Rectal smooth muscle tissue (tissue), 1 donor: ENCODE measurements around the gene HOXD1.

Experiments used
- H3K27ac ChIP-seq: one replicate; pipeline ENCODE4 v1.7.0; 2013; ENCODE audit warnings: low read depth, low read length, inconsistent platforms
- H3K27me3 ChIP-seq: one replicate; pipeline ENCODE4 v1.7.0; 2013; ENCODE audit warnings: low read length; ENCODE audit not compliant: control insufficient read depth, insufficient read depth
- H3K36me3 ChIP-seq: one replicate; pipeline ENCODE4 v1.7.0; 2013; ENCODE audit warnings: low read length; ENCODE audit not compliant: control insufficient read depth, insufficient read depth
- H3K4me1 ChIP-seq: one replicate; pipeline ENCODE4 v1.7.0; 2013; ENCODE audit warnings: low read length; ENCODE audit not compliant: control insufficient read depth, insufficient read depth
- H3K4me3 ChIP-seq: one replicate; pipeline ENCODE4 v1.7.0; 2013; ENCODE audit warnings: low read length
- H3K9ac ChIP-seq: one replicate; pipeline ENCODE4 v1.7.0; 2013; ENCODE audit warnings: low read length

Gene HOXD1

DNA sequence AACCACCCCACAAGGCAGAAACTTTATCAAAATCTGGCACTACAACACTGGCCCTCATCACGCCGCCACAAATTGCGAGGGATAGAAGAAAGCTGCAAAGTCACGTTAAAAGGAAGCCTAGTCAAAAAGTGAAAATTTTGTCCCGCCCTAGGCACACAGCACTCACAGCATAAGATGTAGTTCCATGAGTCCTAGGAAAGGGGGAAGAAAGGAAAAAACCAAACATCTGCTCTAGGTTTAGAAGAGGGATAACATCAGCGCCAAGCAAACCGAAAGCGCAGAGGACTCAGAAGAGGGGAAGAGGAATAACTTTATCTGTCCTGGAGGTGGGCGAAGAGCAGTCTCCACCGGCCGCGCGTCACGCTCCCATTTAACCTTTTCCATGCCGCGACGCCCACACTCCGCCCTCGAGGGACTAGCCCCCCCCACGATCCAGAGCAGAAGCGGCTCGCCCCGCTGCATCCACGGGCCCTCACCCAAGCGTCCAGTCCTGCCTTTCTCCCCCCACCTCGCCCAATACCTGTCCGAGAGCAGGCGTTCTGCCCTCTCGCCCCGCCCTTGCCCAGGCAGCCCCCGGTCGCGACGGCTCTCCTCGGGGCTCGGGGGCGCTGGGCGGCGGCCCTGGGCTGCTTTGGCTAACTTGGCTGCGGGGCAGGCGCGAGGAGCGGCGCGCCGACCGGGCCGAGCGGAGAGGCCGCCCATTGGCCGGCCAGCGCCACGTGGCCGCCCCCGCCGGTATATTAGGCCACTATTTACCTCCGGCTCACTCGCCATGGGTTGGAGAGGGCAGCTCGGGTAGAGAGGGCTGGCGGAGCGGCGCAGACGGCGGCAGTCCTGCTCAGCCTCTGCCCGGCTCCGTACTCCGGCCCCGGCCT lies at the start of gene HOXD1:
Gene HOXD1, plus strand, starts transcription at position 770 of the 875 bp plus-strand sequence. CDS start 134 bp downstream, outside the sequence.
- Histone ChIP-seq H3K9ac (no peak within 1 kb of the TSS), H3K27ac (no peak within 1 kb of the TSS), H3K36me3 (no peaks in the 10 kb centered on the region), H3K27me3 (peaks cover 14% of the 10 kb centered on the region), H3K4me1 (no peaks in the 10 kb centered on the region), H3K4me3 (peak within 1 kb of the TSS; percentile 82)

DNA sequence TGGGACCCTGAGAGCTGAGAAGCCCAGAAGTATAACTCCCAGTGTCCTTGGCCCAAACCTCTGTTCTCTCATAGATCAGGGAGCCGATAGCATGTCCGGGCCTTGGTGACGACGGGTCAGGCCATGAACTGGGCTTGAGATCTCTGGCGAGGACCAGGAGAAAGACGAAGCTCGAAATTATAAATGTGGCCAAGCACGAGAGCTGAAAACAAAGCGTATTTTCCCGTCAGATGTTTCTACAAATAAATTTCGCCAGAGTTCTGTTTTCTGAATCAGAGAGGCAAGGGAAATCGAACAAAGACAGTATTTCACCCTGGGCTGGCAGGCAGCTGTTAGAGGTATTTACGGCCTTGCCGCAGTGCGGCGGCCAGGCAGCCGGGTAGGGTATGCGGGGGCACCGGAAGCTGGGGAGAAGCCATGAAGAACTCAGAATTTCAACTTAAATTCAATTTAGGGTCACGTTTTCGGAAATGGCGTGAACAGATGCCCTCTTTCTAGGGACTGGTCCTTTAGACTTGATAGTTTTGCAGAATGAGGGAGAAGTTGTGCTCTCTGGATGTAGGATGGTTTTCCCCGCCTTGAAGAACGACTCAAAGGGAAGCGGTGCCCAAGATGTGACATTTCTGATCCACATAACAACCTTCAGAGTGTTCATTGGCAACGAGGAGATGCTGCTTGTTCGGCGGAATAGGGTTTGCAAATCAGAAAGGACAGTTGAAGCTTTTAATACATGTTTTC lies 49.4 kb upstream of the HOXD1 start:
- Histone ChIP-seq H3K4me3 (no peak overlapping the region), H3K36me3 (no peaks in the 10 kb centered on the region), H3K27ac (no peak overlapping the region), H3K27me3 (peaks cover 4% of the 10 kb centered on the region), H3K4me1 (no peaks in the 10 kb centered on the region), H3K9ac (no peak overlapping the region)

DNA sequence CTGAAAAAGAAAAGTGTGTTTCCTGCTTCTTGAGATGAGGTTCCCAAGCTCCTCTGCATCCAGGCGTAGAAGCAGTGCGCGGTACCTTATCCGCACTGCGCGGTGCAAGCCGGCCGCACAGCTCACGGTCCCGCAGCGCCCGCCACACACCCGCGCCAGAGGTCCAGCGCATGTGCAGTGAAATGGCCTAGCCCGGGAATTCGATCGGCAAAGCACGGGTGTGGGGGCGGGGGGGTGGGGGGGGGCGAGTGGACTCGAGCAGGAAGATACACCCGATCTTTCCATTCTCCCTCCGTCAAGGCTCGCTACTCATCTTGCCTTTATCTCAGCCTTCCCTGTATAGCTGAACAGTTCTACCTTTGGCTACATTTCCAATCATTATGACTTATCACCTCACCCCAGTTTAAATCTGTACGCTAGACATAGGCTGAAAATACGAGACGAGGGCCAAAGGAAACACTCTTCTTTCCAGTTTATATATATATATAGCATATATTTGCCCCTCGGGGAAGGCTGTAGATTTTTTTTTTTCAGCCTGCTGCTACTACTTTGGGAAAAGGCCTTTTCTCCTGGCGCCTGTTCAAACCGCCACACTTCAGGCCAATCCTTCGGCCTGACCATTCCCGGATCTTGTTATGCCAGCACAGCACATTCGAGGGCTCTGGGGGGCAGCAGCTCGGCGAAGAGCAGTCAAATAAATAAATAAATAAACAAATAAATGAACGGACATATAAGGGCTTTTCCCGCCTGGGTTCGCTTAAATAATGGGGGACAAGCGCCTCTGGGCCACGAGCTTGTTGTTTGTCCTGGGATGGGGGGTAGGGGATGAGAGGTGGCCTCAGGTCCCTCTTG lies 48.6 kb upstream of the HOXD1 start:
- peak overlapping the region; percentile 83 for H3K4me3 ChIP-seq
- H3K9ac ChIP-seq = no peak overlapping the region
- peaks cover 4% of the 10 kb centered on the region for H3K27me3 ChIP-seq

GRCh38 chr2:176140513-176141317 lies 47.8 kb upstream of the HOXD1 start:
- Histone ChIP-seq H3K4me3 (peak overlapping the region; percentile 83), H3K4me1 (no peaks in the 10 kb centered on the region), H3K27me3 (peaks cover 4% of the 10 kb centered on the region), H3K9ac (no peak overlapping the region), H3K36me3 (no peaks in the 10 kb centered on the region), H3K27ac (no peak overlapping the region)

More for the DNA sequence above, 48.6 kb upstream of the HOXD1 start:
- H3K27ac ChIP-seq = no peak overlapping the region
- no peaks in the 10 kb centered on the region for H3K4me1 ChIP-seq
- H3K36me3 ChIP-seq = no peaks in the 10 kb centered on the region

GRCh38 chr2:176142281-176142680 lies 46.2 kb upstream of the HOXD1 start:
- Histone ChIP-seq H3K4me3 (no peak overlapping the region), H3K4me1 (no peaks in the 10 kb centered on the region)

DNA sequence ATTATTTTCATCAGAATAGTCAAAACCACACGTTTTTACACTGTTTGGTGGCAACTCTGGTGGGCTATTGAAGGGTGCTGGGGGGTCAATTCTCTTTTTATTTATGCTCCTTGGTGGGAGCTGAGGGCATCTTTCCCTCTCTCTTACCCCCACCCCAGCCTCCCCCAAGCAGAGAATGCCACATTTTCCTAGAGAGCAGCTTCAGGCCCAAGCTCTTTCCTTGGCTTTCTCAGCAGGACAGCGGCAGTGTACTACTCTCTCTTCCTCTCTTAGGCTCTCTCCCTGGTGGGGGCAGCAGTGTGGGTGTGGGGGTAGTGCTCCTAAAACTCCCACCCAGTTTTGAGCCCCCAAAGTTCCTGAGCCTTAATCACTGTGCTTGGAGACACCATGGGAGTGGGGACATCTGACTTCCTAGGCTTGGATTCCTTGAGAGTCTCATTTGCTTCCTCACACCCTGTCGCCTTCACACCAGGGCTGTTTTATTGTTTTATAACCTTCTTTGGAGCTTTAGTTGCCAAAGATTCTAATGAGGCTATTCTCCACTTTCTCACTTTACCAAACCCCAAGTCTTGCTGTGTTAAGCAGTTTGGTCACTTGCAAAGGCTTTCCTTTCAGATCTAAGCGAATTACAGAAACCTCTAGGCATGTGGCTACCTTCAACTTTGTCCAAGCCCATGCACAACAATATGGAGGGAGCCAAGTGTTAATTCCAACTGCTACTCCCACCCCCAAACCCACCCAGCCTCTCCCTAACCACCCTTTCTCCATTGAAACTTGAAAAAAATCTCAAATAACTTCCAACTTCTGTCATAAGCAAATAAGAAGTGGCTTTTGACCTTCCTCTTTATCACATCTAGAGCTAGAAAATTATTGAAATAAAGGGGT lies 43.1 kb upstream of the HOXD1 start:
- Histone ChIP-seq H3K4me3 (no peak overlapping the region), H3K36me3 (no peaks in the 10 kb centered on the region), H3K9ac (no peak overlapping the region), H3K27ac (no peak overlapping the region), H3K4me1 (no peaks in the 10 kb centered on the region), H3K27me3 (no peaks in the 10 kb centered on the region)

More at GRCh38 chr2:176142281-176142680, 46.2 kb upstream of the HOXD1 start:
- Histone ChIP-seq H3K36me3 (no peaks in the 10 kb centered on the region), H3K9ac (no peak overlapping the region), H3K27me3 (no peaks in the 10 kb centered on the region), H3K27ac (no peak overlapping the region)

DNA sequence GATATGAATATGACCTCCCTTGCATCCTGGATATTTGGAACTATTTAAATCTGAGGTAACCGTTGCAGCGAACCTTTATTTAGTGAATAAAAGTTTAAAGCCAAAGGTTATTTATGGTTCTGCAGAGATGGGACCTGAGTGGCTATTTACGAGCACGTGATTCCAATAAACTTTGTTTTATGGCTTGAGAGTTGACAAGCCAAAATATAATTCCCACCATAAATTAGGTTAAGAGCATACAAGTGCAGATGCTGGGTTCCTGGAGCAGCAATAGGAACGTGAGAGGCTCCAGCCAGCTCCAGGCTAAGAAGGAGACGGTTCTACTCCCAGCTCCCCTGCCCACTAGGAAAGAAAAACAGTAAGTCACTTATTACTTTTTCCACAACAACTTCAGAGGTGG lies 42.4 kb upstream of the HOXD1 start:
- H3K27me3 ChIP-seq = peaks cover 2% of the 10 kb centered on the region
- no peak overlapping the region for H3K4me3 ChIP-seq
- H3K27ac ChIP-seq = no peak overlapping the region

GRCh38 chr2:176146645-176147044 lies 41.8 kb upstream of the HOXD1 start:
- H3K36me3 ChIP-seq = no peaks in the 10 kb centered on the region
- peaks cover 2% of the 10 kb centered on the region for H3K27me3 ChIP-seq
- H3K27ac ChIP-seq = no peak overlapping the region

More for the DNA sequence above, 42.4 kb upstream of the HOXD1 start:
- Histone ChIP-seq H3K36me3 (no peaks in the 10 kb centered on the region), H3K4me1 (no peaks in the 10 kb centered on the region), H3K9ac (no peak overlapping the region)

DNA sequence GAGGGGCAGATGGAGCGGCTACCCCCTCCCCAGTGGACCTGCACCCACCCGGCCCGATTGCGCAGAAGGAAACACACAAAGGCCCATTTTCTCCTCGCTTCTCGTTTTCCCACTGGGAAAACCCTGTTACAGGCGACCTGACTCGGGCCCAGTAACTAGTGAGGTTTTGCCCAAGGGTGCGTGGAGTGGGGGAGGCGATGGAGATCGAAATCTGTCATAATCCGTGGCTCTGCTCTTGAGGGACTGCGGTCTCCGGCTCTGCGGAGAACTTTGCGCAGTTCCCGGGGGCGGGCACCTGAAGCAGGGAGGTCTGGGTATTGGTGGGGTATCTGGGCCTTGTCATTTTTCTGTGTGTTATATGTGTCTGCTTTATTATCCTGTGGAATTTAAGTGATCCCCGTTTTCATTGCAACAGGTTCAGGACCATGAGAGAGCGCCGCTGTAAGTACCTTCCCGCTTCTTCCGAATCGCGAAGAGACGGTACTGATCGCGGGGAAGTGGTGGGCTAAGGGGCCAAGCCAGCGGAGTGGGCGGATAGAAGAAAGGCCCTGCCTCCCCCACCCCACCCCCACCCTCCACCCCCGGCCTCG lies 41.2 kb upstream of the HOXD1 start:
- Histone ChIP-seq H3K9ac (no peak overlapping the region), H3K27ac (no peak overlapping the region), H3K4me3 (no peak overlapping the region), H3K4me1 (no peaks in the 10 kb centered on the region), H3K27me3 (peaks cover 2% of the 10 kb centered on the region), H3K36me3 (no peaks in the 10 kb centered on the region)

More at GRCh38 chr2:176146645-176147044, 41.8 kb upstream of the HOXD1 start:
- Histone ChIP-seq H3K4me1 (no peaks in the 10 kb centered on the region), H3K4me3 (no peak overlapping the region), H3K9ac (no peak overlapping the region)

DNA sequence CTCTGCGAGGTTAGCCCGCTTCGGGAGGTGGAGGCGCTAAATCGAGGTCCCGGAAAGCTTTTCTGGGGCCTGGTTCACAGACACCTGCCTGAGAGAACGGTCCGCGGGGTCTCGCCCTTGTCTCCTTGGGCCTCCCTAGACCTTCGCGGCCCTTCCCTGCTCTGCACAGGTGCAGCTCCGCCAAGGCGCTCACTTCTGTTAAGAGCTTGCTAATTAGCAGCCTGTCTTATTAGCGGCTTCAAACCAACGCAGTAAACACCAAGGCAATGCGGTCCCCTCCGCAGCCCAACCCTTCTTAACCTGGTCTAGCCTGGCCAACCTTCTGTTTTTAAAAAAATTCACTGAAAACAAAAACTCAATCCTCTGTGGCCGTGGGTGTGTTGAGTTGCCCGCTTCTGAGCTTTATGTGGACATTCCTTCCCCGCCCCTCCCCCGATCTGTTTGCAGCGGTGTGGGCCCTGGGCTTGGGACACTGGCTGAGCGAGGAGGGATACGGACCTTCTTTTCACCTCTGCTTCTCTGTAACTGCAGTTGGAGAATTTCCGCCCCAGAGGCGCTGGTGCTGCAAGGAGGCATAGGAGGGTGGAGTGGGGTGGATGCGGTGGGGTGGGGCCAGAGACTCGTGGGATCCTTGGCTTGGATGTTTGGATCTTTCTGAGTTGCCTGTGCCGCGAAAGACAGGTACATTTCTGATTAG lies 40.5 kb upstream of the HOXD1 start:
- H3K27ac ChIP-seq = no peak overlapping the region
- no peak overlapping the region for H3K9ac ChIP-seq
- H3K4me3 ChIP-seq = no peak overlapping the region
- H3K4me1 ChIP-seq = no peaks in the 10 kb centered on the region
- H3K36me3 ChIP-seq = peaks cover 3% of the 10 kb centered on the region
- H3K27me3 ChIP-seq = peaks cover 7% of the 10 kb centered on the region
